Stomach (tissue), 4 donors: ENCODE results near the gene MEIOSIN.

Source experiments
- EP300 ChIP-seq: sonication (generic); formaldehyde crosslinking; IDR thresholded peaks from one replicate; pipeline ENCODE4 v1.6.1; 2017; ENCODE audit warnings: antibody characterized with exemption
- POLR2A ChIP-seq, 4 donors: fragments of 450-650 bp; IDR thresholded peaks; one replicate each; pipeline ENCODE4 v1.6.1; 2016; ENCODE audit warnings: antibody characterized with exemption in 4 of 4, control low read depth in 2 of 4, mild to moderate bottlenecking in 1 of 4, moderate library complexity in 1 of 4
- TF ChIP-seq, protein P1 (sequence below), 7 experiments: fragments of 450-650 bp in 4 of 7; fragments of 200-600 bp in 3 of 7; sonication (generic) in 3 of 7; IDR thresholded peaks; one replicate each; pipeline ENCODE4 v1.5.1; 2016 to 2019; ENCODE audit warnings: antibody characterized with exemption in 7 of 7, control low read depth in 2 of 7, mild to moderate bottlenecking in 1 of 7

GRCh38 chr19:45786533-45786894, 53.3 kb downstream of the MEIOSIN start:
- no peak for TF ChIP-seq POLR2A (IDR thresholded peaks at IDR 0.05)
- TF ChIP-seq, protein P1, sequence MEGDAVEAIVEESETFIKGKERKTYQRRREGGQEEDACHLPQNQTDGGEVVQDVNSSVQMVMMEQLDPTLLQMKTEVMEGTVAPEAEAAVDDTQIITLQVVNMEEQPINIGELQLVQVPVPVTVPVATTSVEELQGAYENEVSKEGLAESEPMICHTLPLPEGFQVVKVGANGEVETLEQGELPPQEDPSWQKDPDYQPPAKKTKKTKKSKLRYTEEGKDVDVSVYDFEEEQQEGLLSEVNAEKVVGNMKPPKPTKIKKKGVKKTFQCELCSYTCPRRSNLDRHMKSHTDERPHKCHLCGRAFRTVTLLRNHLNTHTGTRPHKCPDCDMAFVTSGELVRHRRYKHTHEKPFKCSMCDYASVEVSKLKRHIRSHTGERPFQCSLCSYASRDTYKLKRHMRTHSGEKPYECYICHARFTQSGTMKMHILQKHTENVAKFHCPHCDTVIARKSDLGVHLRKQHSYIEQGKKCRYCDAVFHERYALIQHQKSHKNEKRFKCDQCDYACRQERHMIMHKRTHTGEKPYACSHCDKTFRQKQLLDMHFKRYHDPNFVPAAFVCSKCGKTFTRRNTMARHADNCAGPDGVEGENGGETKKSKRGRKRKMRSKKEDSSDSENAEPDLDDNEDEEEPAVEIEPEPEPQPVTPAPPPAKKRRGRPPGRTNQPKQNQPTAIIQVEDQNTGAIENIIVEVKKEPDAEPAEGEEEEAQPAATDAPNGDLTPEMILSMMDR (IDR thresholded peaks at IDR 0.05): no peak
- TF ChIP-seq EP300: no peak
